Liver (tissue), 9 donors: ENCODE results near the gene RHO. TPM values are rescaled to one million over a fixed set of nuclear protein-coding genes. Genes with fewer than 3 reads are reported as not detected.
A peak's percentile ranks its signal among the peaks of the same experiment; 100 is the strongest.

ENCODE experiments used
- DNase-seq: peaks from one replicate; pipeline ENCODE4 v3.0.0-alpha.2; 2017; ENCODE audit warnings: low spot score
- H3K27ac ChIP-seq, 2 donors: one replicate each; pipeline ENCODE4 v1.7.0; 2013; ENCODE audit warnings: inconsistent platforms in 2 of 2, low read length in 2 of 2, control low read depth in 1 of 2, low read depth in 1 of 2, mild to moderate bottlenecking in 1 of 2
- H3K27me3 ChIP-seq, 4 donors: one replicate each; pipeline versions ENCODE4 v1.6.1 to v1.7.0; 2013; ENCODE audit warnings: low read length in 3 of 4, inconsistent platforms in 1 of 4, mild to moderate bottlenecking in 1 of 4, moderate library complexity in 1 of 4; ENCODE audit not compliant: control insufficient read depth in 4 of 4, insufficient read depth in 4 of 4
- H3K36me3 ChIP-seq, 4 donors: one replicate each; pipeline versions ENCODE4 v1.6.1 to v1.7.0; 2013; ENCODE audit warnings: low read length in 3 of 4, mild to moderate bottlenecking in 3 of 4, low read depth in 1 of 4, moderate library complexity in 1 of 4; ENCODE audit not compliant: control insufficient read depth in 4 of 4, insufficient read depth in 3 of 4
- H3K4me1 ChIP-seq, 4 donors: one replicate each; pipeline versions ENCODE4 v1.6.1 to v1.7.0; 2013; ENCODE audit warnings: low read length in 3 of 4, mild to moderate bottlenecking in 3 of 4, moderate library complexity in 1 of 4; ENCODE audit not compliant: control insufficient read depth in 4 of 4, insufficient read depth in 4 of 4
- H3K4me3 ChIP-seq, 3 donors: one replicate each; pipeline versions ENCODE4 v1.6.1 to v1.7.0; 2013; ENCODE audit warnings: low read length in 3 of 3, control low read depth in 1 of 3, low read depth in 1 of 3, mild to moderate bottlenecking in 1 of 3
- H3K9ac ChIP-seq, 2 donors: one replicate each; pipeline ENCODE4 v1.7.0; 2013; ENCODE audit warnings: low read length in 2 of 2, mild to moderate bottlenecking in 2 of 2, moderate library complexity in 2 of 2, control low read depth in 1 of 2, low read depth in 1 of 2
- H3K9me3 ChIP-seq, 4 donors: one replicate each; pipeline versions ENCODE4 v1.6.1 to v1.7.0; 2013; ENCODE audit warnings: low read length in 3 of 4; ENCODE audit not compliant: control insufficient read depth in 4 of 4
- FOXA1 ChIP-seq: IDR thresholded peaks from 2 replicates; pipeline ENCODE4 v1.6.1; 2016; ENCODE audit warnings: antibody characterized with exemption
- GABPA ChIP-seq, 2 donors: IDR thresholded peaks in 1 of 2; conservative IDR thresholded peaks in 1 of 2; 2 replicates each; pipeline ENCODE4 v1.6.1; 2016; ENCODE audit warnings: antibody characterized with exemption in 2 of 2, mild to moderate bottlenecking in 1 of 2, moderate library complexity in 1 of 2
- HNF4A ChIP-seq, 2 donors: conservative IDR thresholded peaks; 2 replicates each; pipeline ENCODE4 v1.6.1; 2016; ENCODE audit warnings: antibody characterized with exemption in 2 of 2, mild to moderate bottlenecking in 2 of 2
- HNF4G ChIP-seq: IDR thresholded peaks from 2 replicates; pipeline ENCODE4 v1.6.1; 2016; ENCODE audit warnings: antibody characterized with exemption
- JUND ChIP-seq, 2 donors: IDR thresholded peaks; 2 replicates each; pipeline ENCODE4 v1.6.1; 2016; ENCODE audit warnings: antibody characterized with exemption in 2 of 2
- NR2F2 ChIP-seq: IDR thresholded peaks from 2 replicates; pipeline ENCODE4 v1.6.1; 2016; ENCODE audit warnings: antibody characterized with exemption
- RAD21 ChIP-seq, 2 donors: IDR thresholded peaks; 2 replicates each; pipeline ENCODE4 v1.6.1; 2016; ENCODE audit warnings: antibody characterized with exemption in 2 of 2, mild to moderate bottlenecking in 2 of 2
- RXRA ChIP-seq, 2 donors: IDR thresholded peaks; 2 replicates each; pipeline ENCODE4 v1.6.1; 2017 to 2018; ENCODE audit warnings: antibody characterized with exemption in 2 of 2, mild to moderate bottlenecking in 1 of 2
- SP1 ChIP-seq: IDR thresholded peaks from 2 replicates; pipeline ENCODE4 v1.6.1; 2018; ENCODE audit warnings: antibody characterized with exemption, mild to moderate bottlenecking
- TAF1 ChIP-seq: conservative IDR thresholded peaks from 2 replicates; pipeline ENCODE4 v1.6.1; 2016; ENCODE audit warnings: antibody characterized with exemption, mild to moderate bottlenecking
- YY1 ChIP-seq: IDR thresholded peaks from 2 replicates; pipeline ENCODE4 v1.6.1; 2016; ENCODE audit warnings: antibody characterized with exemption, mild to moderate bottlenecking
- WGBS: extraction: QIAGEN DNeasy Blood & Tissue Kit; methylation state at CpG from one replicate; pipeline ENCODE4 v1.1.7; 2013; 5-methylcytosine and 5-hydroxymethylcytosine counted together
- polyA plus RNA-seq, 2 donors: library from polyadenylated mRNA; stranded (reverse) in 1 of 2; unstranded in 1 of 2; fragments of 200-250 nt in 1 of 2; fragments of >200 nt in 1 of 2; fragmentation: Nextera tagmentation in 1 of 2; extraction: Ambion mirVana in 1 of 2; gene quantifications; one replicate each; pipeline versions ENCODE4 v1.2.1 to v1.2.3, GENCODE V29; 2013 to 2015
- total RNA-seq, 2 donors: library from RNA; depleted of rRNA; stranded (reverse); fragments of >200 nt; gene quantifications; one replicate each; pipeline ENCODE4 v1.2.3, GENCODE V29; 2014
- TF ChIP-seq, protein P1 (sequence below): IDR thresholded peaks from 2 replicates; pipeline ENCODE4 v1.6.1; 2016; ENCODE audit warnings: antibody characterized with exemption, mild to moderate bottlenecking
- TF ChIP-seq, protein P2 (sequence below): fragments of 150-350 bp; IDR thresholded peaks from 2 replicates; pipeline ENCODE4 v1.5.1; 2017; ENCODE audit warnings: improper control_type of control experiment, low read depth, low read length; ENCODE audit not compliant: missing input control
- TF ChIP-seq, protein P3 (sequence below): IDR thresholded peaks from 2 replicates; pipeline ENCODE4 v1.6.1; 2016; ENCODE audit warnings: antibody characterized with exemption
- TF ChIP-seq, protein P4 (sequence below): IDR thresholded peaks from 2 replicates; pipeline ENCODE4 v1.6.1; 2016; ENCODE audit warnings: antibody characterized with exemption
- donor health status: healthy.
- donor health status: healthy.
- donor health status: healthy.
- donor health status: healthy.
- donor health status: healthy.

Gene RHO
- total and polyA plus RNA-seq, 4 donors: not detected

DNA sequence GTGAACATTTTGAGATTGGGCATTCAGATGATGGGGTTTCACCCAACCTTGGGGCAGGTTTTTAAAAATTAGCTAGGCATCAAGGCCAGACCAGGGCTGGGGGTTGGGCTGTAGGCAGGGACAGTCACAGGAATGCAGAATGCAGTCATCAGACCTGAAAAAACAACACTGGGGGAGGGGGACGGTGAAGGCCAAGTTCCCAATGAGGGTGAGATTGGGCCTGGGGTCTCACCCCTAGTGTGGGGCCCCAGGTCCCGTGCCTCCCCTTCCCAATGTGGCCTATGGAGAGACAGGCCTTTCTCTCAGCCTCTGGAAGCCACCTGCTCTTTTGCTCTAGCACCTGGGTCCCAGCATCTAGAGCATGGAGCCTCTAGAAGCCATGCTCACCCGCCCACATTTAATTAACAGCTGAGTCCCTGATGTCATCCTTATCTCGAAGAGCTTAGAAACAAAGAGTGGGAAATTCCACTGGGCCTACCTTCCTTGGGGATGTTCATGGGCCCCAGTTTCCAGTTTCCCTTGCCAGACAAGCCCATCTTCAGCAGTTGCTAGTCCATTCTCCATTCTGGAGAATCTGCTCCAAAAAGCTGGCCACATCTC lies 6.1 kb downstream of the RHO start:
- H3K27ac ChIP-seq: no peak overlapping the region
- 90% methylated on average over 4 of the region's 4 CpGs for WGBS
- no peak for DNase-seq
- no peak overlapping the region for H3K9ac ChIP-seq
- TF ChIP-seq, protein P1, sequence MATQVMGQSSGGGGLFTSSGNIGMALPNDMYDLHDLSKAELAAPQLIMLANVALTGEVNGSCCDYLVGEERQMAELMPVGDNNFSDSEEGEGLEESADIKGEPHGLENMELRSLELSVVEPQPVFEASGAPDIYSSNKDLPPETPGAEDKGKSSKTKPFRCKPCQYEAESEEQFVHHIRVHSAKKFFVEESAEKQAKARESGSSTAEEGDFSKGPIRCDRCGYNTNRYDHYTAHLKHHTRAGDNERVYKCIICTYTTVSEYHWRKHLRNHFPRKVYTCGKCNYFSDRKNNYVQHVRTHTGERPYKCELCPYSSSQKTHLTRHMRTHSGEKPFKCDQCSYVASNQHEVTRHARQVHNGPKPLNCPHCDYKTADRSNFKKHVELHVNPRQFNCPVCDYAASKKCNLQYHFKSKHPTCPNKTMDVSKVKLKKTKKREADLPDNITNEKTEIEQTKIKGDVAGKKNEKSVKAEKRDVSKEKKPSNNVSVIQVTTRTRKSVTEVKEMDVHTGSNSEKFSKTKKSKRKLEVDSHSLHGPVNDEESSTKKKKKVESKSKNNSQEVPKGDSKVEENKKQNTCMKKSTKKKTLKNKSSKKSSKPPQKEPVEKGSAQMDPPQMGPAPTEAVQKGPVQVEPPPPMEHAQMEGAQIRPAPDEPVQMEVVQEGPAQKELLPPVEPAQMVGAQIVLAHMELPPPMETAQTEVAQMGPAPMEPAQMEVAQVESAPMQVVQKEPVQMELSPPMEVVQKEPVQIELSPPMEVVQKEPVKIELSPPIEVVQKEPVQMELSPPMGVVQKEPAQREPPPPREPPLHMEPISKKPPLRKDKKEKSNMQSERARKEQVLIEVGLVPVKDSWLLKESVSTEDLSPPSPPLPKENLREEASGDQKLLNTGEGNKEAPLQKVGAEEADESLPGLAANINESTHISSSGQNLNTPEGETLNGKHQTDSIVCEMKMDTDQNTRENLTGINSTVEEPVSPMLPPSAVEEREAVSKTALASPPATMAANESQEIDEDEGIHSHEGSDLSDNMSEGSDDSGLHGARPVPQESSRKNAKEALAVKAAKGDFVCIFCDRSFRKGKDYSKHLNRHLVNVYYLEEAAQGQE: no peak
- TF ChIP-seq GABPA (IDR thresholded peaks at IDR 0.05 in 1 of 2, conservative IDR thresholded peaks at IDR 0.05 in 1 of 2) (no peak), HNF4G (no peak), RAD21 (IDR thresholded peaks at IDR 0.05) (no peak)
- TF ChIP-seq, protein P2, sequence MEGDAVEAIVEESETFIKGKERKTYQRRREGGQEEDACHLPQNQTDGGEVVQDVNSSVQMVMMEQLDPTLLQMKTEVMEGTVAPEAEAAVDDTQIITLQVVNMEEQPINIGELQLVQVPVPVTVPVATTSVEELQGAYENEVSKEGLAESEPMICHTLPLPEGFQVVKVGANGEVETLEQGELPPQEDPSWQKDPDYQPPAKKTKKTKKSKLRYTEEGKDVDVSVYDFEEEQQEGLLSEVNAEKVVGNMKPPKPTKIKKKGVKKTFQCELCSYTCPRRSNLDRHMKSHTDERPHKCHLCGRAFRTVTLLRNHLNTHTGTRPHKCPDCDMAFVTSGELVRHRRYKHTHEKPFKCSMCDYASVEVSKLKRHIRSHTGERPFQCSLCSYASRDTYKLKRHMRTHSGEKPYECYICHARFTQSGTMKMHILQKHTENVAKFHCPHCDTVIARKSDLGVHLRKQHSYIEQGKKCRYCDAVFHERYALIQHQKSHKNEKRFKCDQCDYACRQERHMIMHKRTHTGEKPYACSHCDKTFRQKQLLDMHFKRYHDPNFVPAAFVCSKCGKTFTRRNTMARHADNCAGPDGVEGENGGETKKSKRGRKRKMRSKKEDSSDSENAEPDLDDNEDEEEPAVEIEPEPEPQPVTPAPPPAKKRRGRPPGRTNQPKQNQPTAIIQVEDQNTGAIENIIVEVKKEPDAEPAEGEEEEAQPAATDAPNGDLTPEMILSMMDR: no peak
- H3K4me1 ChIP-seq: no peaks in the 10 kb centered on the region
- no peaks in the 10 kb centered on the region for H3K9me3 ChIP-seq
- H3K36me3 ChIP-seq: no peaks in the 10 kb centered on the region
- H3K27me3 ChIP-seq: no peaks in the 10 kb centered on the region
- H3K4me3 ChIP-seq: no peak overlapping the region

DNA sequence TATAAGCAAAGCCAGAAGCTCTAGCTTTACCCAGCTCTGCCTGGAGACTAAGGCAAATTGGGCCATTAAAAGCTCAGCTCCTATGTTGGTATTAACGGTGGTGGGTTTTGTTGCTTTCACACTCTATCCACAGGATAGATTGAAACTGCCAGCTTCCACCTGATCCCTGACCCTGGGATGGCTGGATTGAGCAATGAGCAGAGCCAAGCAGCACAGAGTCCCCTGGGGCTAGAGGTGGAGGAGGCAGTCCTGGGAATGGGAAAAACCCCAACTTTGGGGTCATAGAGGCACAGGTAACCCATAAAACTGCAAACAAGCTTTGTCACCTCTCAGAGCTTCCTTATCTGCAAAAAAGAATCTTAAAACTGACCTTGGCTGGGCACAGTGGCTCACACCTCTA lies 6.6 kb downstream of the RHO start:
- DNase-seq: no peak

DNA sequence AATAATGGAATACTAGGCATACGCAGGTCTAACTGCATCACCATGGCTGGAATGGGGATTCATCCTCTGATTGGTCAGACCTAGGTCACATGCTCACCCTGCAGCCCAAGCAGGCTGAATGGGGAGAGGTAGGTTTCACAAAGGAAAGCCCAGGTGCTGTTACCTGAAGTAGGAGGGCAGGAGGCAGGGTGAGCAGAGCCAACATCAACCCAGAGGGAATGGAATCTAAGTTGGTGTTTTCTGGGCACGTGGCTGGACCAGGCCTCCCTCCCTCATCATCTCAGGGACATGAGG lies 7.9 kb downstream of the RHO start:
- H3K27me3 ChIP-seq: no peaks in the 10 kb centered on the region
- H3K4me1 ChIP-seq: no peaks in the 10 kb centered on the region
- no peak overlapping the region for H3K9ac ChIP-seq
- WGBS: 89% methylated on average over 2 of the region's 2 CpGs
- no peaks in the 10 kb centered on the region for H3K36me3 ChIP-seq
- no peak for DNase-seq
- no peaks in the 10 kb centered on the region for H3K9me3 ChIP-seq
- no peak overlapping the region for H3K4me3 ChIP-seq
- H3K27ac ChIP-seq: no peak overlapping the region
- TF ChIP-seq HNF4G: no peak
- no peak for TF ChIP-seq JUND (IDR thresholded peaks at IDR 0.05)
- TF ChIP-seq, protein P3, sequence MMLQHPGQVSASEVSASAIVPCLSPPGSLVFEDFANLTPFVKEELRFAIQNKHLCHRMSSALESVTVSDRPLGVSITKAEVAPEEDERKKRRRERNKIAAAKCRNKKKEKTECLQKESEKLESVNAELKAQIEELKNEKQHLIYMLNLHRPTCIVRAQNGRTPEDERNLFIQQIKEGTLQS: no peak
- TF ChIP-seq GABPA (IDR thresholded peaks at IDR 0.05 in 1 of 2, conservative IDR thresholded peaks at IDR 0.05 in 1 of 2): no peak
- TF ChIP-seq NR2F2: no peak
- TF ChIP-seq, protein P1: no peak
- TF ChIP-seq, protein P2: no peak
- no peak for TF ChIP-seq FOXA1
- TF ChIP-seq, protein P4, sequence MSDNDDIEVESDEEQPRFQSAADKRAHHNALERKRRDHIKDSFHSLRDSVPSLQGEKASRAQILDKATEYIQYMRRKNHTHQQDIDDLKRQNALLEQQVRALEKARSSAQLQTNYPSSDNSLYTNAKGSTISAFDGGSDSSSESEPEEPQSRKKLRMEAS: no peak
- TF ChIP-seq RXRA (IDR thresholded peaks at IDR 0.05): no peak
- no peak for TF ChIP-seq YY1

More for the DNA sequence above, 6.6 kb downstream of the RHO start:
- Histone ChIP-seq H3K36me3 (no peaks in the 10 kb centered on the region), H3K4me3 (no peak overlapping the region), H3K4me1 (no peaks in the 10 kb centered on the region), H3K9me3 (no peaks in the 10 kb centered on the region), H3K27me3 (no peaks in the 10 kb centered on the region), H3K9ac (no peak overlapping the region), H3K27ac (no peak overlapping the region)
- TF ChIP-seq JUND (IDR thresholded peaks at IDR 0.05) (no peak), SP1 (no peak), GABPA (IDR thresholded peaks at IDR 0.05 in 1 of 2, conservative IDR thresholded peaks at IDR 0.05 in 1 of 2) (no peak), TAF1 (no peak), HNF4A (conservative IDR thresholded peaks at IDR 0.05) (peak; percentile 30 to 42)
- 57% methylated on average over 1 of the region's 1 CpG for whole genome bisulfite sequencing
